Trophoblast cell (in vitro differentiated cells and primary cell): ENCODE measurements around the gene ITGA11.

Experiments
- DNase-seq, 2 donors: peaks; one replicate each; pipeline ENCODE4 v3.0.0-alpha.2; 2016
- H2AFZ ChIP-seq: 2 replicates; pipeline ENCODE4 v1.6.1; 2013; ENCODE audit warnings: low read length, moderate library complexity, mild to moderate bottlenecking; ENCODE audit not compliant: insufficient read depth, poor library complexity
- H2AK5ac ChIP-seq: 2 replicates; pipeline ENCODE4 v1.6.1; 2013; ENCODE audit warnings: mild to moderate bottlenecking, low read length
- H2BK120ac ChIP-seq: 2 replicates; pipeline ENCODE4 v1.6.1; 2013; ENCODE audit warnings: low read length, mild to moderate bottlenecking, moderate library complexity; ENCODE audit not compliant: insufficient read depth, poor library complexity
- H2BK12ac ChIP-seq: 2 replicates; pipeline ENCODE4 v1.6.1; 2013; ENCODE audit warnings: mild to moderate bottlenecking, low read length, moderate library complexity
- H2BK5ac ChIP-seq: 2 replicates; pipeline ENCODE4 v1.6.1; 2013; ENCODE audit warnings: low read length, low read depth, moderate library complexity, mild to moderate bottlenecking; ENCODE audit not compliant: poor library complexity
- H3K14ac ChIP-seq: 2 replicates; pipeline ENCODE4 v1.6.1; 2013; ENCODE audit warnings: mild to moderate bottlenecking, low read length
- H3K18ac ChIP-seq: 2 replicates; pipeline ENCODE4 v1.6.1; 2013; ENCODE audit warnings: mild to moderate bottlenecking, low read length
- H3K23ac ChIP-seq: 2 replicates; pipeline ENCODE4 v1.6.1; 2013; ENCODE audit warnings: low read length
- H3K27ac ChIP-seq: 2 replicates; pipeline ENCODE4 v1.5.1; 2013; ENCODE audit warnings: low read depth, mild to moderate bottlenecking, inconsistent platforms, low read length, moderate library complexity
- H3K27me3 ChIP-seq: 2 replicates; pipeline ENCODE4 v1.6.1; 2013; ENCODE audit warnings: inconsistent platforms, mild to moderate bottlenecking, low read length, moderate library complexity; ENCODE audit not compliant: insufficient read depth
- H3K36me3 ChIP-seq, 2 experiments: 1 replicate in 1 of 2; 2 replicates in 1 of 2; pipeline ENCODE4 v1.6.1; 2013; ENCODE audit warnings: low read length in 2 of 2, mild to moderate bottlenecking in 2 of 2, moderate library complexity in 1 of 2; ENCODE audit not compliant: insufficient read depth in 2 of 2, control insufficient read depth in 1 of 2
- H3K4ac ChIP-seq: 2 replicates; pipeline ENCODE4 v1.6.1; 2013; ENCODE audit warnings: low read depth, mild to moderate bottlenecking, low read length, moderate library complexity
- H3K4me1 ChIP-seq, 2 experiments: 1 replicate in 1 of 2; 2 replicates in 1 of 2; pipeline ENCODE4 v1.6.1; 2013; ENCODE audit warnings: low read length in 2 of 2, mild to moderate bottlenecking in 2 of 2, moderate library complexity in 1 of 2; ENCODE audit not compliant: insufficient read depth in 2 of 2, control insufficient read depth in 1 of 2
- H3K4me2 ChIP-seq: 2 replicates; pipeline ENCODE4 v1.6.1; 2013; ENCODE audit warnings: inconsistent platforms, mild to moderate bottlenecking, low read length, moderate library complexity
- H3K4me3 ChIP-seq: 2 replicates; pipeline ENCODE4 v1.5.1; 2013; ENCODE audit warnings: mild to moderate bottlenecking, low read depth, low read length, inconsistent platforms
- H3K79me1 ChIP-seq: one replicate; pipeline ENCODE4 v1.6.1; 2013; ENCODE audit warnings: low read length
- H3K79me2 ChIP-seq: 2 replicates; pipeline ENCODE4 v1.6.1; 2013; ENCODE audit warnings: low read length, mild to moderate bottlenecking; ENCODE audit not compliant: control insufficient read depth, insufficient read depth, poor library complexity
- H3K9ac ChIP-seq: 2 replicates; pipeline ENCODE4 v1.6.1; 2013; ENCODE audit warnings: mild to moderate bottlenecking, low read length
- H3K9me3 ChIP-seq: 2 replicates; pipeline ENCODE4 v1.6.1; 2013; ENCODE audit warnings: low read depth, mild to moderate bottlenecking, control low read depth, inconsistent platforms, low read length; ENCODE audit not compliant: insufficient read depth
- H4K12ac ChIP-seq: 2 replicates; pipeline ENCODE4 v1.6.1; 2013; ENCODE audit warnings: low read depth, mild to moderate bottlenecking, low read length, moderate library complexity
- H4K8ac ChIP-seq: 2 replicates; pipeline ENCODE4 v1.6.1; 2013; ENCODE audit warnings: low read depth, mild to moderate bottlenecking, low read length, moderate library complexity
- H4K91ac ChIP-seq: one replicate; pipeline ENCODE4 v1.6.1; 2013; ENCODE audit warnings: low read depth, mild to moderate bottlenecking, low read length, moderate library complexity
- WGBS: extraction: QIAGEN DNeasy Blood & Tissue Kit; methylation state at CpG from one replicate; pipeline ENCODE4 v1.1.7; 2013; ENCODE audit warnings: missing lambda C conversion rate; ENCODE audit not compliant: insufficient read length, insufficient coverage; ENCODE audit errors: extremely low coverage; 5-methylcytosine and 5-hydroxymethylcytosine counted together

Gene ITGA11

DNA sequence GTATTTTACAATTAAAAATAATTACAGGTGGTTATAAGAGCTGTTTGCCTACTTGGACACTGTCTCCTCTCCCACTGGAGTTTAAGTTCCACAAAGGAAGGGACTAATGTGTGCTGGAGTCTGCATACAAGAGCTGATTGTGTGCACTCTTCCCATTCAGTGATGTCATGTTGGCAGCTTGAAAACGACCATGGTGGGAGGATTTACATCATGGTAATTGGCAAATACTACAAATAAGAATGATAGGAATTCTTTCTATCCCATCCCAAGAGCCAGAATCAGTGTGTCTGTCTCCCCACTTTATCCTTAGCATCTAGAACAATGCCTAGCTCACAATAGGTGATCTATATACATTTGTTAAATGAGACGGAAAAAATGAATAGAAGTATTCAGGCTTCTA lies 14.1 kb downstream of the ITGA11 start:
- no peak overlapping the region for H2AK5ac ChIP-seq
- H4K8ac ChIP-seq: no peak overlapping the region
- no peaks in the 10 kb centered on the region for H3K79me2 ChIP-seq
- no peak overlapping the region for H4K91ac ChIP-seq
- no peak overlapping the region for H3K4ac ChIP-seq
- H2BK12ac ChIP-seq: no peak overlapping the region
- H3K4me1 ChIP-seq: peaks cover 0 to 10% of the 10 kb centered on the region in 2 experiments
- no peak overlapping the region for H3K14ac ChIP-seq
- H2BK5ac ChIP-seq: no peak overlapping the region
- no peak overlapping the region for H3K23ac ChIP-seq
- H4K12ac ChIP-seq: no peak overlapping the region
- no peak overlapping the region for H3K27ac ChIP-seq
- DNase-seq: no peak
- H3K18ac ChIP-seq: no peak overlapping the region
- no peak overlapping the region for H3K4me3 ChIP-seq
- peaks cover 1% of the 10 kb centered on the region for H3K9me3 ChIP-seq
- H3K27me3 ChIP-seq: no peaks in the 10 kb centered on the region
- H3K36me3 ChIP-seq: no peaks in the 10 kb centered on the region
- H3K4me2 ChIP-seq: no peak overlapping the region
- H3K9ac ChIP-seq: no peak overlapping the region
- no peak overlapping the region for H2BK120ac ChIP-seq
- no peak overlapping the region for H2AFZ ChIP-seq
- no CpG with 5 or more reads among the region's 2 CpGs for WGBS
- no peaks in the 10 kb centered on the region for H3K79me1 ChIP-seq

GRCh38 chr15:68417051-68417450 lies 14.9 kb downstream of the ITGA11 start:
- H3K23ac ChIP-seq: no peak overlapping the region
- H3K27ac ChIP-seq: no peak overlapping the region
- H3K4ac ChIP-seq: no peak overlapping the region
- no peak overlapping the region for H3K9ac ChIP-seq
- no peak overlapping the region for H3K4me2 ChIP-seq
- H4K91ac ChIP-seq: no peak overlapping the region
- H2AFZ ChIP-seq: no peak overlapping the region
- H2BK12ac ChIP-seq: no peak overlapping the region
- no peaks in the 10 kb centered on the region for H3K79me1 ChIP-seq
- no peak overlapping the region for H4K8ac ChIP-seq
- no peak overlapping the region for H3K14ac ChIP-seq
- no peak overlapping the region for H3K18ac ChIP-seq
- no peak overlapping the region for H2BK120ac ChIP-seq
- H3K79me2 ChIP-seq: no peaks in the 10 kb centered on the region
- peaks cover 0 to 8% of the 10 kb centered on the region in 2 experiments for H3K4me1 ChIP-seq
- DNase-seq: no peak
- no peak overlapping the region for H3K4me3 ChIP-seq
- no CpG with 5 or more reads among the region's 3 CpGs for WGBS
- no peaks in the 10 kb centered on the region for H3K27me3 ChIP-seq
- no peaks in the 10 kb centered on the region for H3K36me3 ChIP-seq
- H3K9me3 ChIP-seq: peaks cover 1% of the 10 kb centered on the region
- no peak overlapping the region for H2AK5ac ChIP-seq
- H2BK5ac ChIP-seq: no peak overlapping the region
- H4K12ac ChIP-seq: no peak overlapping the region

DNA sequence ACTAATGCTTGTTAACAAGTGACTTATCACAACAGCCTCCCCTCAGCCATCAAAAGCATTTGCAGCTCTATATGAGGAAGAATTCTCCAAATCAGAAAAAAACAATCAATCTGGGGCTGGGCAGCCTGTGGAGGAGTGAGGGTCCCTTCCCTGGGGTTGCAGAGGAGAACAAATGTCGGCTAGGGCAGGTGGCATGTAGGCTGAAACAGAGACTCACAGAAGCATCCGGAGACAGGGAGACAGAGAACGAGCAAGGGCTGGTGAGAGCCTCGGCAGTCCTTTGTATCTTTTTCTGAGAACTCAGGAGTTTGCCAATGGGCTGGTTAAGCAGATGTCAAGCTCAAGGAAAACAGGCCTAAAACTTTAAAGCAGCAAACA lies 15.8 kb downstream of the ITGA11 start:
- no peak overlapping the region for H2AFZ ChIP-seq
- no peak overlapping the region for H3K4ac ChIP-seq
- no peak overlapping the region for H2BK5ac ChIP-seq
- no peak overlapping the region for H4K91ac ChIP-seq
- no peak overlapping the region for H4K8ac ChIP-seq
- H3K27me3 ChIP-seq: no peaks in the 10 kb centered on the region
- H3K14ac ChIP-seq: no peak overlapping the region
- no peak overlapping the region for H3K9ac ChIP-seq
- H3K4me2 ChIP-seq: no peak overlapping the region
- no peak overlapping the region for H4K12ac ChIP-seq
- H3K79me1 ChIP-seq: no peaks in the 10 kb centered on the region
- H2BK12ac ChIP-seq: no peak overlapping the region
- H3K36me3 ChIP-seq: no peaks in the 10 kb centered on the region
- no peak overlapping the region for H2AK5ac ChIP-seq
- no peak overlapping the region for H2BK120ac ChIP-seq
- no peak overlapping the region for H3K27ac ChIP-seq
- no peak overlapping the region for H3K23ac ChIP-seq
- H3K4me1 ChIP-seq: peaks cover 0 to 4% of the 10 kb centered on the region in 2 experiments
- no peak overlapping the region for H3K4me3 ChIP-seq
- no CpG with 5 or more reads among the region's 4 CpGs for WGBS
- H3K9me3 ChIP-seq: peaks cover 1% of the 10 kb centered on the region
- no peak for DNase-seq
- no peaks in the 10 kb centered on the region for H3K79me2 ChIP-seq
- no peak overlapping the region for H3K18ac ChIP-seq

GRCh38 chr15:68415501-68416157 lies 16.3 kb downstream of the ITGA11 start:
- Histone ChIP-seq H4K8ac (no peak overlapping the region), H3K4me3 (no peak overlapping the region), H3K36me3 (no peaks in the 10 kb centered on the region), H3K79me2 (no peaks in the 10 kb centered on the region), H3K18ac (no peak overlapping the region), H2AK5ac (no peak overlapping the region), H3K27ac (no peak overlapping the region), H3K4ac (no peak overlapping the region), H3K27me3 (no peaks in the 10 kb centered on the region), H3K79me1 (no peaks in the 10 kb centered on the region), H3K9me3 (peaks cover 1% of the 10 kb centered on the region), H4K12ac (no peak overlapping the region), H2AFZ (no peak overlapping the region), H3K4me1 (peaks cover 0 to 3% of the 10 kb centered on the region in 2 experiments), H3K9ac (no peak overlapping the region), H3K14ac (no peak overlapping the region), H3K4me2 (no peak overlapping the region), H2BK5ac (no peak overlapping the region), H2BK12ac (no peak overlapping the region), H4K91ac (no peak overlapping the region), H3K23ac (no peak overlapping the region), H2BK120ac (no peak overlapping the region)
- no peak for DNase-seq
- WGBS: no CpG with 5 or more reads among the region's 6 CpGs
